Measurements from ENCODE around the gene KIF2B. TPM values are rescaled to one million over a fixed set of nuclear protein-coding genes. Genes with fewer than 3 reads are reported as not detected.

The KIF2B gene
- total RNA-seq (2014; rRNA removed; shearing (Covaris generic); ENCODE audit: low replicate concordance), result not detected in 2 replicates

- H2AFZ ChIP-seq (ENCODE audit: low read length), result no peak within 1 kb of the TSS
- H4K20me1 ChIP-seq (ENCODE audit: insufficient read depth, low read depth, low read length), result no peaks in the 10 kb centered on the region
These were observed at the start of gene KIF2B for GRCh38 chr17:53822764-53823163. Gene KIF2B (plus strand): TSS chr17:53822927. CDS start chr17:53823034, 107 bp downstream.

DNA sequence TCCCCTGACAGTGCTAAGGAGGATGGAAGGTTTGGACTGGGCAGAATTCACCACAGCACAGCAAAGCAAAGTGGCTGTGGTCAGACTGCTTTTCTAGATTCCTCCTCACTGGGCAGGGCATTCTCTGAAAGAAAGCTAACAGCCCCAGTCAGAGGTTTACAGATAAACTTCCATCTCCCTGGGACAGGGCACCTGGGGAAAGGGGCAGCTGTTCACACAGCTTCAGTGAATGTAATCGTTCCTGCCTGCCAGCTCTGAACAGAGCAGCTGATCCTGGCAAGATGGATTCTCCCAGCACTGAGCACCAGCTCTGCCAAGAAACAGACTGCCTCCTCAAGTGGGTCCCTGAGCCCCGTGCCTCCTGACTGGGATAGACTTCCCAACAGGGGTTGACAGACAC is 42.4 kb upstream of the KIF2B start:
- Histone ChIP-seq H2AFZ (ENCODE audit: low read length) (no peak overlapping the region), H4K20me1 (ENCODE audit: insufficient read depth, low read depth, low read length) (no peaks in the 10 kb centered on the region), H3K27ac (ENCODE audit: low read length) (no peak overlapping the region), H3K4me2 (ENCODE audit: low read depth, low read length, poor library complexity, severe bottlenecking) (no peak overlapping the region), H3K36me3 (ENCODE audit: insufficient read depth, low read length) (no peaks in the 10 kb centered on the region), H3K79me2 (ENCODE audit: low read length) (no peaks in the 10 kb centered on the region), H3K4me1 (ENCODE audit: low read length) (no peaks in the 10 kb centered on the region), H3K9me2 (replicated peaks; ENCODE audit: insufficient read depth, low read length) (no peaks in the 10 kb centered on the region), H3K9ac (ENCODE audit: low read length) (no peak overlapping the region), H3K4me3 (ENCODE audit: low read length) (no peak overlapping the region), H3K27me3 (ENCODE audit: low read length) (no peaks in the 10 kb centered on the region), H3K9me3 (ENCODE audit: low read length) (no peaks in the 10 kb centered on the region)
- DNase-seq, result no peak

More at GRCh38 chr17:53822764-53823163, at the start of gene KIF2B:
- H3K9me2 ChIP-seq (replicated peaks; ENCODE audit: insufficient read depth, low read length), result no peaks in the 10 kb centered on the region
- no peak within 1 kb of the TSS for H3K4me2 ChIP-seq (ENCODE audit: low read depth, low read length, poor library complexity, severe bottlenecking)
- no peaks in the 10 kb centered on the region for H3K36me3 ChIP-seq (ENCODE audit: insufficient read depth, low read length)
- H3K4me3 ChIP-seq (ENCODE audit: low read length), result no peak within 1 kb of the TSS
- no peak within 1 kb of the TSS for H3K27ac ChIP-seq (ENCODE audit: low read length)
- no peaks in the 10 kb centered on the region for H3K4me1 ChIP-seq (ENCODE audit: low read length)
- no peak for DNase-seq
- no peak within 1 kb of the TSS for H3K9ac ChIP-seq (ENCODE audit: low read length)
- no peaks in the 10 kb centered on the region for H3K79me2 ChIP-seq (ENCODE audit: low read length)
- no peaks in the 10 kb centered on the region for H3K27me3 ChIP-seq (ENCODE audit: low read length)
- H3K9me3 ChIP-seq (ENCODE audit: low read length), result peaks cover 11% of the 10 kb centered on the region

DNA sequence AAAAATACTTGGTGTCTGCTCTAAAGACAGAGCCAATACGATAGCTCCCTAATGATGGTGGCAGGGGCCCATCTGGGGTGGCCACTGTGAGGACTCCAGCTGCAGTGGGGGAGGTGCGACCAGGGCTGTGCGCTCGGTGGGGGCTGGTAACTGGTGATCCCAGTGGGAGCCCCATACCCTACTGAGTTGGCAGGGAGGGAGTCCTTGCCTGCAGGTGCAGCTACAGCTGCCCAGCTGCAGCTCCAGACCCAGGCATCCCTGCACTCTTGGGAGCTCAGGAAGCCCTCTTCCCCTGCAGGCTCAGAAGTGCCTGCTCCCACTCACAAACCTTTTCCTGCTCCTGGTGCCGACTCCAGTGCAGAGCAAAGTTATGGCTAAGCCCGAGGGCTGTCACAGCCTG is 31.2 kb upstream of the KIF2B start:
- H3K9me2 ChIP-seq (replicated peaks; ENCODE audit: insufficient read depth, low read length), result no peaks in the 10 kb centered on the region
- no peak overlapping the region for H2AFZ ChIP-seq (ENCODE audit: low read length)
- no peaks in the 10 kb centered on the region for H4K20me1 ChIP-seq (ENCODE audit: insufficient read depth, low read depth, low read length)
- no peaks in the 10 kb centered on the region for H3K27me3 ChIP-seq (ENCODE audit: low read length)
- H3K36me3 ChIP-seq (ENCODE audit: insufficient read depth, low read length), result no peaks in the 10 kb centered on the region
- H3K4me2 ChIP-seq (ENCODE audit: low read depth, low read length, poor library complexity, severe bottlenecking), result no peak overlapping the region
- H3K79me2 ChIP-seq (ENCODE audit: low read length), result no peaks in the 10 kb centered on the region
- no peak overlapping the region for H3K27ac ChIP-seq (ENCODE audit: low read length)
- DNase-seq, result no peak
- no peak overlapping the region for H3K9ac ChIP-seq (ENCODE audit: low read length)
- no peaks in the 10 kb centered on the region for H3K4me1 ChIP-seq (ENCODE audit: low read length)
- H3K4me3 ChIP-seq (ENCODE audit: low read length), result no peak overlapping the region
- H3K9me3 ChIP-seq (ENCODE audit: low read length), result peaks cover 17% of the 10 kb centered on the region

DNA sequence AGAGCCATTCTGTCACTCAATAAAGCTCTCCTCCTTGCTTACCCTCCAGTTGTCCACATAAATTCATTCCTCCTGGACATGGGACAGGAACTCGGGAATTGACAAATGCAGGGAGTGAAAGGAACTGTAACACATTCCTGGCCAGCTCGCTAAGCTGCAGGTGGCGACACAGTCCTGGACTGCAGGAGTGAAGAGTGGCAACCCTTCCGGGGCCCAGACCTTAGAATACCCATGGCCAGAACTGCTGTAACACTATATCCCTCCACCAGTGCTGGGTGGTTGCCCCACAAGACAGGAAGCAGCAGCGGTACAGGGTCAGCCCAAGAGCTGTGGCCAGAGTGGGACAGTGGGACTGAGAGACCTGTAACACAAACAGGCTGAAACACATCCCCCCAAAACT is 30.3 kb upstream of the KIF2B start:
- H3K9me2 ChIP-seq (replicated peaks; ENCODE audit: insufficient read depth, low read length), result no peaks in the 10 kb centered on the region
- H4K20me1 ChIP-seq (ENCODE audit: insufficient read depth, low read depth, low read length), result no peaks in the 10 kb centered on the region
- no peak overlapping the region for H2AFZ ChIP-seq (ENCODE audit: low read length)
- no peak for DNase-seq
- no peaks in the 10 kb centered on the region for H3K27me3 ChIP-seq (ENCODE audit: low read length)
- H3K4me2 ChIP-seq (ENCODE audit: low read depth, low read length, poor library complexity, severe bottlenecking), result no peak overlapping the region
- no peaks in the 10 kb centered on the region for H3K36me3 ChIP-seq (ENCODE audit: insufficient read depth, low read length)
- no peaks in the 10 kb centered on the region for H3K4me1 ChIP-seq (ENCODE audit: low read length)
- no peak overlapping the region for H3K9ac ChIP-seq (ENCODE audit: low read length)
- H3K9me3 ChIP-seq (ENCODE audit: low read length), result peaks cover 20% of the 10 kb centered on the region
- H3K4me3 ChIP-seq (ENCODE audit: low read length), result no peak overlapping the region
- no peaks in the 10 kb centered on the region for H3K79me2 ChIP-seq (ENCODE audit: low read length)
- no peak overlapping the region for H3K27ac ChIP-seq (ENCODE audit: low read length)

- peaks cover 20% of the 10 kb centered on the region for H3K9me3 ChIP-seq (ENCODE audit: low read length)
These were observed 29.7 kb upstream of the KIF2B start for GRCh38 chr17:53792997-53793396.

DNA sequence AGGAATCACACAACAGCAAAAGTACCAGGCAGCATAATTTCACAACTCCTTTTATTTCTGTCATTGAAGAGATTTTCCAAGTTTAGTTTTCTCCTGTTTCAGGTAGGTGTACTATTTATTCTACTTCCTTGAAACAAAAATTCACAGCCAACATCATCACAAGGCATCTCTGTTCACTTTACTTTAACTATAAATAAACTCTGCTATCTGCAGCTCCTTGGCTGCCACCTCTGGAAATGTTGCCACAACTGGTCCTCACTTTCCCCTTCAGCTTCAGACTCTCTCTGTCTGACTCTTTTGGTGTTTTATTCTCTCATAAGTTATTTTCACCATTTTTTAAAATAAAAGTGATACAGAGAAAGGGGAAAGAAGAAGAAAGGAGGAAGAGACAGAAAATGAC is 27.9 kb upstream of the KIF2B start:
- H2AFZ ChIP-seq (ENCODE audit: low read length), result no peak overlapping the region
- no peak overlapping the region for H3K4me2 ChIP-seq (ENCODE audit: low read depth, low read length, poor library complexity, severe bottlenecking)
- no peaks in the 10 kb centered on the region for H3K79me2 ChIP-seq (ENCODE audit: low read length)
- H3K27me3 ChIP-seq (ENCODE audit: low read length), result no peaks in the 10 kb centered on the region
- H3K4me1 ChIP-seq (ENCODE audit: low read length), result no peaks in the 10 kb centered on the region
- H3K9ac ChIP-seq (ENCODE audit: low read length), result no peak overlapping the region
- H3K4me3 ChIP-seq (ENCODE audit: low read length), result no peak overlapping the region
- no peaks in the 10 kb centered on the region for H4K20me1 ChIP-seq (ENCODE audit: insufficient read depth, low read depth, low read length)
- peaks cover 29% of the 10 kb centered on the region for H3K9me3 ChIP-seq (ENCODE audit: low read length)
- no peak overlapping the region for H3K27ac ChIP-seq (ENCODE audit: low read length)
- no peaks in the 10 kb centered on the region for H3K36me3 ChIP-seq (ENCODE audit: insufficient read depth, low read length)
- H3K9me2 ChIP-seq (replicated peaks; ENCODE audit: insufficient read depth, low read length), result no peaks in the 10 kb centered on the region
- no peak for DNase-seq

More at GRCh38 chr17:53792997-53793396, 29.7 kb upstream of the KIF2B start:
- no peak for DNase-seq
- H3K27me3 ChIP-seq (ENCODE audit: low read length), result no peaks in the 10 kb centered on the region
- no peaks in the 10 kb centered on the region for H3K4me1 ChIP-seq (ENCODE audit: low read length)
- H3K27ac ChIP-seq (ENCODE audit: low read length), result no peak overlapping the region
- H2AFZ ChIP-seq (ENCODE audit: low read length), result no peak overlapping the region
- no peaks in the 10 kb centered on the region for H3K79me2 ChIP-seq (ENCODE audit: low read length)
- H3K9me2 ChIP-seq (replicated peaks; ENCODE audit: insufficient read depth, low read length), result no peaks in the 10 kb centered on the region
- H4K20me1 ChIP-seq (ENCODE audit: insufficient read depth, low read depth, low read length), result no peaks in the 10 kb centered on the region
- no peak overlapping the region for H3K9ac ChIP-seq (ENCODE audit: low read length)
- no peaks in the 10 kb centered on the region for H3K36me3 ChIP-seq (ENCODE audit: insufficient read depth, low read length)
- no peak overlapping the region for H3K4me2 ChIP-seq (ENCODE audit: low read depth, low read length, poor library complexity, severe bottlenecking)
- no peak overlapping the region for H3K4me3 ChIP-seq (ENCODE audit: low read length)

DNA sequence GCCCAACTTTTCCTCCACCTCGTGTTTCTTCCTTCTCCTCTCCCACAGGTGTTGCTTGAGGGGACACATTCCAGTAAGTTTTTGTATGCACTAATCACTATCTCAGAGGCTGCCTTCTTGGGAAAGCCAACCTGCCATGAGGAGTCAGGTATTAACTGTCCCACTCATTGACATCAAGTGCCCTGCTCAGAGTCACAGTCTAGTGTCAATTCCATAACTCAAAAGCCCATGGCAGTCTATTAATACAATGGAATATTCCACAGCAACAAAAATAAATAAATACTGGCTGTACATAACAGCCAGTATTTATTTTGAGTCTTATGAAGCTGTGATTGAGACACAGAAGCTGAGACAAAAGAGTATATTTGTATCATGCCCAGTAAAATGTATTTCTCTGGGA is 26.1 kb upstream of the KIF2B start:
- Histone ChIP-seq H3K27me3 (ENCODE audit: low read length) (no peaks in the 10 kb centered on the region), H3K4me2 (ENCODE audit: low read depth, low read length, poor library complexity, severe bottlenecking) (no peak overlapping the region)
- DNase-seq, result no peak

GRCh38 chr17:53797501-53797900 is 25.2 kb upstream of the KIF2B start:
- no peak for DNase-seq
- no peak overlapping the region for H2AFZ ChIP-seq (ENCODE audit: low read length)
- no peak overlapping the region for H3K9ac ChIP-seq (ENCODE audit: low read length)
- H3K4me2 ChIP-seq (ENCODE audit: low read depth, low read length, poor library complexity, severe bottlenecking), result no peak overlapping the region
- H3K4me1 ChIP-seq (ENCODE audit: low read length), result no peaks in the 10 kb centered on the region
- H3K4me3 ChIP-seq (ENCODE audit: low read length), result no peak overlapping the region
- no peaks in the 10 kb centered on the region for H3K36me3 ChIP-seq (ENCODE audit: insufficient read depth, low read length)
- H3K9me2 ChIP-seq (replicated peaks; ENCODE audit: insufficient read depth, low read length), result no peaks in the 10 kb centered on the region; the same call in 1 of the 2 replicates
- no peaks in the 10 kb centered on the region for H4K20me1 ChIP-seq (ENCODE audit: insufficient read depth, low read depth, low read length)
- peaks cover 28% of the 10 kb centered on the region for H3K9me3 ChIP-seq (ENCODE audit: low read length)
- no peaks in the 10 kb centered on the region for H3K79me2 ChIP-seq (ENCODE audit: low read length)
- no peaks in the 10 kb centered on the region for H3K27me3 ChIP-seq (ENCODE audit: low read length)
- H3K27ac ChIP-seq (ENCODE audit: low read length), result no peak overlapping the region

More for the DNA sequence above, 26.1 kb upstream of the KIF2B start:
- H3K9me3 ChIP-seq (ENCODE audit: low read length), result peaks cover 31% of the 10 kb centered on the region
- no peaks in the 10 kb centered on the region for H3K4me1 ChIP-seq (ENCODE audit: low read length)
- no peaks in the 10 kb centered on the region for H4K20me1 ChIP-seq (ENCODE audit: insufficient read depth, low read depth, low read length)
- no peak overlapping the region for H2AFZ ChIP-seq (ENCODE audit: low read length)
- no peak overlapping the region for H3K9ac ChIP-seq (ENCODE audit: low read length)
- H3K27ac ChIP-seq (ENCODE audit: low read length), result no peak overlapping the region
- H3K9me2 ChIP-seq (replicated peaks; ENCODE audit: insufficient read depth, low read length), result no peaks in the 10 kb centered on the region
- no peaks in the 10 kb centered on the region for H3K79me2 ChIP-seq (ENCODE audit: low read length)
- no peaks in the 10 kb centered on the region for H3K36me3 ChIP-seq (ENCODE audit: insufficient read depth, low read length)
- H3K4me3 ChIP-seq (ENCODE audit: low read length), result no peak overlapping the region

DNA sequence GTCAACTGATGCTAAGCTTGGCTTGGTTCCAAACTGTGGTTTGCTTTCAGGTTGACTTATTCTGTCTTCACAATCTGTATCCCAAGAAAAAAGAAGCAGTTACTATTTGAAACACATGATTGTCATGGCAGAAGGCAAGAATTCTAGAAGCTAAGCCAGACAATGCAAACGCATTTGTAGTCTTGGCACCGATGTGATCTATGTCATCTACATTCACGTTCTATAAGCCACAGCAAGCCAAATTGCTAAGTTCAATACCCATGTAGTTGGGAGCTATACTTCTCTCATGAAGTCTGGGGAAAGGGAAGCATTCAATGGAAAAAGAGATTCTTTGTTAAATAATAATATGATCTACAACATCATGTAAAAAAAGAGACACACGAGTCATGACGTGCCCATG is 18.3 kb upstream of the KIF2B start:
- Histone ChIP-seq H3K79me2 (ENCODE audit: low read length) (no peaks in the 10 kb centered on the region), H3K4me2 (ENCODE audit: low read depth, low read length, poor library complexity, severe bottlenecking) (no peak overlapping the region), H3K27ac (ENCODE audit: low read length) (no peak overlapping the region), H3K36me3 (ENCODE audit: insufficient read depth, low read length) (no peaks in the 10 kb centered on the region), H3K27me3 (ENCODE audit: low read length) (no peaks in the 10 kb centered on the region), H4K20me1 (ENCODE audit: insufficient read depth, low read depth, low read length) (no peaks in the 10 kb centered on the region), H3K4me1 (ENCODE audit: low read length) (no peaks in the 10 kb centered on the region), H3K9me2 (replicated peaks; ENCODE audit: insufficient read depth, low read length) (no peaks in the 10 kb centered on the region; the same call in 1 of the 2 replicates), H3K9ac (ENCODE audit: low read length) (no peak overlapping the region), H3K9me3 (ENCODE audit: low read length) (peaks cover 22% of the 10 kb centered on the region), H2AFZ (ENCODE audit: low read length) (no peak overlapping the region), H3K4me3 (ENCODE audit: low read length) (no peak overlapping the region)
- no peak for DNase-seq

Data from Karpas-422 (cell line).